Cerebellar nuclear complex (tissue), 1 donor: ENCODE measurements around the gene PDE4B.
"Not testable (repeated sequence)": the region's sequence is repeated elsewhere in the genome, so short reads cannot be mapped to it uniquely, and the experiment has no call there.

Experiments used
- DNase-seq, 2 experiments: peaks; one replicate each; lab custom pipeline; 2025; lab: John Stamatoyannopoulos, UW

PDE4B gene

DNA sequence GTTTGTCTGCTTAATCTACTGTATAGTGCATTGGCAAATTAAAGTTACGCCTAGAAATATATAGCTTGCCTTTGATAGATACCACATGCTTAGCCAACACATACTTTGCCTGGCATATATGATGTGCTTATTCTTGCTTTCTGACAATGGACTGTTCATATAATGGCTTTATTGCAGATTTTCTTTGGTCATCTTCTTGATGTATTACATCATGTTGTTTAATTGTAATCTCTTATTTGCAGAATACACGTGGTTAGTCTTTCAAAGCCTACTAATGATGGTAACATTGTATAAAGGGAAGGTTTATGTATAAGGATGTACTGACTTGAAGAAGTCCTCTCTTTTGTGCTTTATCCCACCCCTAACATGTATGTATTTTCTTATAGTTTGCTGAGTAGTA is 201.5 kb downstream of the PDE4B start:
- DNase-seq, result no peak

DNA sequence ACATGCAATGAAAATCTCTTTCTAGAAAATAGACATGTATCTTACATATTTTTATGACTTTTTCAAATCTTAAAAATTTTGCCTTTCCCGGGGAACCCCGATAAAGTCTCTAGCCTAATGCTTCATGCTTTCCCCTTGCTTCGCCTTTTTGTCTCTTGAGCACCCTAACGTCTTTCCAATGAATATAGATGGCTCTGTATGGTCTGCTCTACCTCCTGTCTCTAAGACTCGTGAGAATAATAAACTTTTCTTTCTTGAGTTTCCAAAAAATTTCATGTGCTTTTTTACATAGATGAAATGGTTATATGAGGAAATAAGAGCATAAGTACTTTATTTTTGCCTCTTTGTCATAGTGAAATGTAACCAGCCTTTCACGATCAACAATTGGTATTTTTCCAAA is 202.6 kb downstream of the PDE4B start:
- no peak for DNase-seq

- no peak for DNase-seq
These were observed 203.2 kb downstream of the PDE4B start for GRCh38 chr1:65995928-65996327.

DNA sequence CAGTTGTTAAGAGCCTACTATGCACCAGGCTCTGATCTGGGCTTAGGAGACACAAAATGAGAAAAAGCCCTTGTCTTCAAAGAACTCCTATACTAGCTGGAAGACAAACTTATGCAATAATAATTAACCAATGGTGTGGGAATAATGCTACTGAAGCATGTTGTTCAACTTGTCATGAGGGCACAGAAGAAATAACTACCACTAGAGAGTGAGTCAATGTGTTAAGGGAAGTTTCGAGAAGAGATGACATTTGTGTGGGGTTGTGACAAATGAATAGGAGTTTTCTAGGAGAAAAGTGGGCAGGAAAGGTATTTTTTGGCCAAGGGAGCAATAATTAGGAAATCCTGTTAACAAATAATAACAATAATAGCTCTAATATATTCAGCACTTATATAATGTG is 205.0 kb downstream of the PDE4B start:
- no peak for DNase-seq

GRCh38 chr1:65998763-65999583 is 206.3 kb downstream of the PDE4B start:
- no peak for DNase-seq

DNA sequence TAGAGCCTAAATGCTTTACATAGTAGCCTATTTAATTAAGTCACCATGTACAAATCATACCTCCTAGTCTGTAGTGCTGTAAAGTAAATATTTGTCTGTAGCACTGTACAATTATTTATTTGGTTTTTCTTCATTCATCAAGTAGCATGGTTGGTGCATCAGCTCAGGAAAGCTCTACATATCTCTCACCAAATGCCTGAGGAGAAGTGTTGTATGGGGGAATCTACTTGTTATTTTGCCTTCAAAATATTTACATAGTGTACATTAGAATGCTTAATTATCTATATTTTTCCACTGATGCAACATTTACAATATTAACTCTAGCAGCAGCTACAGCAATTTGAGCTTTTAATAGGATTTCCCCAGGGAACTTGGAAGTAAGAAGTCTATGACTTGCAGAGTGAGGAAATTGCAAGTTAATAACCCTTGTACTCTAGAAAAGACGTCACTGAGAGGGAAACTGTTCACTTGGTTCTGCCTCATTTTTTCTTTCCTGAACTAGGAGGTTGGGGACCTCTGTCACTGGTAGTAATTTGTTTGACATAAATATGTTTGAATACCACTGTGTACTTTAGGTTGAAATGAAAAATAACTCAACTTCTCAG is 207.4 kb downstream of the PDE4B start:
- no peak for DNase-seq

GRCh38 chr1:66003690-66004089 is 211.0 kb downstream of the PDE4B start:
- DNase-seq, result no peak

DNA sequence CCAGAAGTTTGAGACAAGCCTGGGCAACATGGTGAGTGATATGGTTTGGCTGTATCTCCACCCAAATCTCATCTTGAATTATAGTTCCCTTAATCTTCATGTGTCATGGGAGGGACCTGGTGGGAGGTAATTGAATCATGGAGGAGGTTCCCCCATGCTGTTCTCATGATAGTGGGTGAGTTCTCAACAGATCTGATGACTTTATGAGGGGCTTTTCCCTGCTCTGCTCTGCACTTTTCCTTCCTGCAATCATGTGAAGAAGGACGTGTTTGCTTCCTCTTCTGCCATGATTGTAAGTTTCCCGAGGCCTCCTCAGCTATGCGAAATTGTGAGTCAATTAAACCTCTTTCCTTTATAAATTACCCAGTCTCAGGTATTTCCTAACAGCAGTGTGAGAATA is 213.8 kb downstream of the PDE4B start:
- DNase-seq, result not testable (repeated sequence)

DNA sequence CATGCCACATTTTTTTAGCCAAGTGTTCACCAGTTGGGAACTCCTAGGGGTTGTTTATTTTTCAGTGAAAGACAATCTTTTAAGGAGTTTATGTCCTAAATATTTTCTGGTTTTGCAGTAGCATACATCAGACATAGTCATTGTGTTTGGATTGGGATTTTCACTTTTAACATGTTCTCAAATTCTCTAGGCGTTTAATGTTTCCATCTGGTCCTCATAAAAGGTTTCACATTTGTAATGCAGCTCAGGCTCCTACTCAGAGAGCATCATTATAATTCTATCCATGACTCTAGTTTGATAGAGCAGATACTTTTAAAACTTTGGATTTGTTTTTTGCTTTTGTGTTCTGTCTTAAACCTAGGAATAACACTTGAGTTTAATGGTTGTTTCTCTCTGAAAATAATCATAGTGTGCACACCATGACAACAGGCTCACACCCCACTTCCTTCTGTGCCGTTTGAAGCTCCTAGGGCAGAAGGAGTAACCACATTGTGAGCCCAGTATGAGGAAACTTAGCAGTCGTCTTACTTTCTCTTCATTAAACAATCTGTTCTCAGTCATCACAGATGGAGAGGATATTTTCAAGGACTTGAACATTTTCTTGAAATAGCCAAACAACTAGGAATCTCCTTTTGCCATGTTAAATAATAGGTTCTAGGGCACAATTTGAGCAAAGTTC is 219.6 kb downstream of the PDE4B start:
- DNase-seq, result no peak

- DNase-seq, result no peak
These were observed 220.7 kb downstream of the PDE4B start for GRCh38 chr1:66013371-66013770.

- no peak for DNase-seq
These were observed 230.4 kb downstream of the PDE4B start for GRCh38 chr1:66022904-66023620.

GRCh38 chr1:66025188-66025587 is 232.5 kb downstream of the PDE4B start:
- DNase-seq, result no peak

- DNase-seq, result no peak
These were observed 235.3 kb downstream of the PDE4B start for GRCh38 chr1:66028035-66028434.

DNA sequence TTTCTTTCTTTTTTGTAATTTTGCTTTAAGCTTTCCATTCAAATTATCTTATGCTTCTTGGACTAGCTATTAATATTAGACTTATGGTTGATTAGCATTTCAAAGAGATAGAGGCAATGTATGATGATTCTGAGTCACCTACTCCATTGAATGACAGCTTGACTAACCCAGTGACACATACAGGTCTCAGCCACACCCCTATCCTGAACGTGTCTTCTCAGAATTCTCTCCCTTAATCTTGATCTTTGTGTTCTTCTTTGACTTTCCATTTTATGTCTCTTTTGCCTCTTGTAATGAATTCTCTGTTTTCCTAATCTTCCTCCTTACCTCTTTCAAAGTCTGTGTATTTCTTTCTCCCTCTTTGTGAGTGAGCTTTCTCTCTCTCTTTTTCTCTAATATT is 241.1 kb downstream of the PDE4B start:
- no peak for DNase-seq

DNA sequence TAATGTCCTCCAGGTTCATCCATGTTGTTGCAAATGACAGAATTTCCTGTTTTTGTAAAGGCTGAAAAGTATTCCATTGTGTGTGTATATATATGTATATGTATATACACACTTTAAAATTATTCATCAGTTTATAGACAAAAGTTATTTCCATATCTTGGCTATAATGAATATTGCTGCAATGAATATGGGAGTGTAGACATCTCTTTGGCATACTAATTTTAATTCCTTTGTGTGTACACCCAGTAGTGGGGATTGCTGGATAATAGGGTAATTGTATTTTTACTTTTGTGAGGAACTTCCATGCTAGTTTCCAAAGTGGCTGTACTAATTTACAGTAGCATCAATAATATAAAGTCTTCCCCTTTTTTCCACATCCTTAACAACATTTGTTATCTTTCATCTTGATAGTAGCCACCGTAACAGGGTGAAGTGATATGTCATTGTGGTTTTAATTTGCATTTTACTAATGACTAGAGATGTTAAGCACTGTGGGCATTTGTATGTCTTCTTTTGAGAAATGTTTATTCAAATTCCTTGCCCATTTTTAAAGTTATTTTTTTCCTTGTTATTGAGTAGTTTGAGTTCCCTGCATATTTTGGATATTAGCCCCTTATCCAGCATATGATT is 243.0 kb downstream of the PDE4B start:
- no peak for DNase-seq

- no peak for DNase-seq
These were observed 249.0 kb downstream of the PDE4B start for GRCh38 chr1:66041654-66042053.

GRCh38 chr1:66043186-66043585 is 250.5 kb downstream of the PDE4B start:
- DNase-seq, result no peak

DNA sequence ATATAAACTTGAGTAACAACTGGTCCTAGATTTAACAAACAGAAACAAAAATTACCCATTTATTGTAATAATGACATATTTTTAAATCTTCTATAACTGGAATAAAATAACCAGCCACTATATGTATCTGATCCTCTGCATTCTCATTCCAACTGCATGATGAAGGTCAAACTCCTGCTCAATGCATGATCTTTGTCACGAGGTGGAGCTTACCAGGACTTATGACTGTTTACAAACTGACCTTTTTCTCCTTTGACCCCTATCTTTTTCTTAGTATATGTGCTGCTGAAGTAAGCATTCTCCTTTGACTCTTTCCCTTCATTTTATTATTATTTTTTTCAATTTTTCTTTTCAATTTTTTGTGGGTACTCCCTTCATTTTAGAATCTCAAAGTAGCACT is 252.2 kb downstream of the PDE4B start:
- DNase-seq, result no peak

DNA sequence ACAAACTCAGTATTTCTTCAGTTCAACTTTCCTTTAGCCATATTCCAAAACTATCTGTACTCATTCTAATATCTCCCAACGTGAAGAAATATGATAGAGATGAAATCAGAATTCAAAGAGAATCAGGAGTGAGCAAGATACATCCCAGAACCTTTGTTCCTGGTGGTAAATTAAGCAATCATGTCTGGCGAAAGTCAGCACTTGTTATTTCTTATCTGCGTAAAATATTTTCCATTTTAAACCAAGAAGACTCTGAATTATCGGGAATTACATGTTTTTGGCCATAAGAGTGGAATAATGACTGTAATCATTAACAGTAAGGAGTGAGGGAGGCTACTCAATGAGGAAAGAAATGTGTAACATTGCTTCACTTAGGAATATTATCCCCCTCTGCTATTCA is 253.7 kb downstream of the PDE4B start:
- no peak for DNase-seq

DNA sequence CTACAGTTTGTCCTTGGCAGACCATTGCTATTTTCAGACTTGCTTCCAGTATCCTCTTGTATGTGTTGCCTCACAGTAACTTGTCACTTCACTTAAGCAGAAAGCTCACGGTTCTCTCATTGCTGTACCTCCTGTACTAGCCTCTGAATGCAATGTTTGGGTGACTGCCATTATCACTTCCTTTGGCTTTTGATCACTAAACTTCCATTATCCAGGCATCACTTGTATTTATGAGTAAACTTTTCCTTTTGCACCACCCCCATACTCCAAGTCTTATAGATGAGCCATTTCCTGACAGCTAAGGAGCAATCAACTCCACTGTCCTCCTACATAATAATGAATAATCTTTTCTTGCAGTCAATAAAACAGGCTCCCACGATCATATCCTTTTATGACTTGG is 255.3 kb downstream of the PDE4B start:
- DNase-seq, result no peak

- DNase-seq, result no peak
These were observed 257.4 kb downstream of the PDE4B start for GRCh38 chr1:66050123-66050522.

DNA sequence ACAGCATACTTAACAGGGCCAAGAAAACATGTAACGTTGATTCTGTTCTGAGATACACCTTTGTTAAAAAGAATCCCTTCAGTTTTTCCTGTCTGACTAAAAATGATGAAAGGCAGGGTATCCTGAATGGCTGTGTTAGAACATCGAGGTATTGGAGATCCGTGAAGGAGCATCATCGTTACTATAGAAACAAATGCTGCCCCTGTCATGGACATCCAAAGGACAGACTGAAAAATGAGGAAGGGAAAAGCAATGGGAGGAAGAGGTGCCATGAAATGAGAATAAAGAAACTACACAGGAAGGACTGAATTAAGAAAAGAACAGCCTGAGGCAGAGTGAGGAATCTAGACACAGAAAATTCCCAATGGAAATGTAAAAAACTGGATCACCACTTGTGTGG is 257.9 kb downstream of the PDE4B start:
- DNase-seq, result no peak
